ENCODE measurements around the gene KRTAP16-1.
"Not testable (repeated sequence)": the region's sequence is repeated elsewhere in the genome, so short reads cannot be mapped to it uniquely, and the experiment has no call there.

Gene KRTAP16-1

GRCh38 chr17:41308918-41309359 is at the start of gene KRTAP16-1:
Gene KRTAP16-1 (minus strand): TSS chr17:41309309. CDS start chr17:41309253, 56 bp downstream.
- no peak for DNase-seq

- DNase-seq = no peak
Observed at GRCh38 chr17:41354536-41354935, 45.4 kb upstream of the KRTAP16-1 start.

GRCh38 chr17:41352597-41353366 is 43.7 kb upstream of the KRTAP16-1 start:
- no peak for DNase-seq

- DNase-seq = no peak
Observed at GRCh38 chr17:41351177-41351576, 42.1 kb upstream of the KRTAP16-1 start.

- DNase-seq = not testable (repeated sequence)
Observed at GRCh38 chr17:41350381-41350878, 41.3 kb upstream of the KRTAP16-1 start, which contains the start of gene KRT33A. Gene KRT33A (minus strand): TSS chr17:41350828. CDS start chr17:41350767, 61 bp downstream.

- no peak for DNase-seq
Observed at GRCh38 chr17:41347869-41348760, 39.0 kb upstream of the KRTAP16-1 start.

GRCh38 chr17:41346421-41346820 is 37.3 kb upstream of the KRTAP16-1 start:
- DNase-seq = not testable (repeated sequence)

- DNase-seq = no peak
Observed at GRCh38 chr17:41345992-41346391, 36.9 kb upstream of the KRTAP16-1 start.

- no peak for DNase-seq
Observed at GRCh38 chr17:41343029-41343428, 33.9 kb upstream of the KRTAP16-1 start.

- DNase-seq = no peak
Observed at GRCh38 chr17:41340934-41341861, 32.1 kb upstream of the KRTAP16-1 start.

- no peak for DNase-seq
Observed at GRCh38 chr17:41340494-41340893, 31.4 kb upstream of the KRTAP16-1 start.

- no peak for DNase-seq
Observed at GRCh38 chr17:41339571-41340172, 30.6 kb upstream of the KRTAP16-1 start.

- DNase-seq = no peak
Observed at GRCh38 chr17:41338961-41339485, 29.9 kb upstream of the KRTAP16-1 start.

- no peak for DNase-seq
Observed at GRCh38 chr17:41335747-41336146, 26.6 kb upstream of the KRTAP16-1 start.

- no peak for DNase-seq
Observed at GRCh38 chr17:41334385-41335305, 25.5 kb upstream of the KRTAP16-1 start.

GRCh38 chr17:41333836-41334235 is 24.7 kb upstream of the KRTAP16-1 start:
- DNase-seq = no peak

GRCh38 chr17:41333098-41333497 is 24.0 kb upstream of the KRTAP16-1 start:
- DNase-seq = no peak

GRCh38 chr17:41332239-41332638 is 23.1 kb upstream of the KRTAP16-1 start:
- DNase-seq = no peak

GRCh38 chr17:41331606-41332005 is 22.5 kb upstream of the KRTAP16-1 start:
- no peak for DNase-seq

- peak; percentile 43 for DNase-seq
Observed at GRCh38 chr17:41329279-41329948, 20.3 kb upstream of the KRTAP16-1 start.
